ENCODE results near the gene NAA35.

Gene NAA35

DNA sequence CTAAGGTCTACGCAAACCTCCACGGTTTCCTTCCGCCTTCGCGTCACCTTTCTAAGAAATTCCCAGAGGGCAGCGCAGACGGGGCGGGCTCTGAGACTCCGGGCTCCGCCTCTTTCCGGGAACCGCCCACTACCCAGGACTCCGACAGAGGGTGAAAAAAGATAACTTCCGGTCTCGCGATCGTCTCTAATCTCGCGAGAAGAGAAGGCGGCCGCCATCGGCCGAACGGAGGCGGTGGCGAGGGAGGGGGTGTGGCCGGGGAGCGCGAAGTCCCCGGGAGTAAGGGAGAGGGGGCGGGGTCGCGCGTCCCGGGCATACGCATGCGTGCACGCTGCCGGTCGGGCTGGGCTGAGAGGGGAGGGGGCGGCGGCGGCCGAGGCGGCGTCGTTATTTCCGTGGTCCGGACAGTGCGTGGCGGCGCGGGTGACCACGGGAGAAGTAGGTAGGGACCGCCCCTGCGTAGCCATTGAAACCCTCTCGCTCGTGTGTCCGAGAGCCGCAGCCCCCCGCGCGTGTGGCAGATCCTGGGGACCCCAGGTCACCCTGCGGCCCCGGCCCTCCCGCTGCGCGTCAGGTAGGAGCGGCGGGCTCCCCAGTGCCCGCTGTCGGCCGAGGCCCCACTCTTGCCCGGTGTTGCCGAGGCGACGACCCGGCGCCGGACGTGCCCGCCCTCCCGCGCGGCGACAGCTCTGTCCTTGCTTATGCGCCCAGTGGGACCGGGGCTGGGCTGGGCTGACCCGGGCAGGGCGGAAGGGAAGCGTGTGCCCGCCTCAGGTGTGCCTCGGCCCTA, at the start of gene NAA35:
Gene NAA35 (plus strand): TSS at position 315 of the 790 bp plus-strand sequence. CDS start 1,014 bp downstream, outside the sequence.
- peak; percentile 99 for DNase-seq (ENCODE audit: low read depth)
- TF ChIP-seq, protein P1, sequence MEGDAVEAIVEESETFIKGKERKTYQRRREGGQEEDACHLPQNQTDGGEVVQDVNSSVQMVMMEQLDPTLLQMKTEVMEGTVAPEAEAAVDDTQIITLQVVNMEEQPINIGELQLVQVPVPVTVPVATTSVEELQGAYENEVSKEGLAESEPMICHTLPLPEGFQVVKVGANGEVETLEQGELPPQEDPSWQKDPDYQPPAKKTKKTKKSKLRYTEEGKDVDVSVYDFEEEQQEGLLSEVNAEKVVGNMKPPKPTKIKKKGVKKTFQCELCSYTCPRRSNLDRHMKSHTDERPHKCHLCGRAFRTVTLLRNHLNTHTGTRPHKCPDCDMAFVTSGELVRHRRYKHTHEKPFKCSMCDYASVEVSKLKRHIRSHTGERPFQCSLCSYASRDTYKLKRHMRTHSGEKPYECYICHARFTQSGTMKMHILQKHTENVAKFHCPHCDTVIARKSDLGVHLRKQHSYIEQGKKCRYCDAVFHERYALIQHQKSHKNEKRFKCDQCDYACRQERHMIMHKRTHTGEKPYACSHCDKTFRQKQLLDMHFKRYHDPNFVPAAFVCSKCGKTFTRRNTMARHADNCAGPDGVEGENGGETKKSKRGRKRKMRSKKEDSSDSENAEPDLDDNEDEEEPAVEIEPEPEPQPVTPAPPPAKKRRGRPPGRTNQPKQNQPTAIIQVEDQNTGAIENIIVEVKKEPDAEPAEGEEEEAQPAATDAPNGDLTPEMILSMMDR (IDR thresholded peaks at IDR 0.05; ENCODE audit: insufficient read depth, low read depth, low read length, missing control alignments), result no peak
- H3K4me3 ChIP-seq (ENCODE audit: low read depth, low read length), result peak within 1 kb of the TSS; percentile 77

DNA sequence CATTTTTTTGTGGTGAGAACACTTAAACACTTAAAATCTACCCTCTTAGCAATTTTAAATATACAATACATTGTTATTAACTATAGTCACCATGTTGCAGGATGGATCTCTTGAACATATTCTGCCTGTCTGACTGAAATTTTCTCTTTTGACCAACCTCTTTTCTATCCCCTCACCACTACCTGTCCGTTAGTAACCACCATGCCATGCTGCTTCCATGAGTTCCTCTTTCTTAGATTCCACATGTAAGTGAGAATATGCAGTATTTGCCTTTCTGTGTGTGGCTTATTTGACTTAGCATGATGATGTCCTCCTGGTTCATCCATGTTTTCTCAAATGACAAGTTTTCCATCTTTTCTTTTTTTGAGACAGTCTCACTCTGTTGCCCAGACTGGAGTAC, 48.5 kb upstream of the NAA35 start:
- TF ChIP-seq, protein P1 (IDR thresholded peaks at IDR 0.05; ENCODE audit: insufficient read depth, low read depth, low read length, missing control alignments), result no peak
- DNase-seq (ENCODE audit: low read depth), result no peak
- H3K4me3 ChIP-seq (ENCODE audit: low read depth, low read length), result no peak overlapping the region

DNA sequence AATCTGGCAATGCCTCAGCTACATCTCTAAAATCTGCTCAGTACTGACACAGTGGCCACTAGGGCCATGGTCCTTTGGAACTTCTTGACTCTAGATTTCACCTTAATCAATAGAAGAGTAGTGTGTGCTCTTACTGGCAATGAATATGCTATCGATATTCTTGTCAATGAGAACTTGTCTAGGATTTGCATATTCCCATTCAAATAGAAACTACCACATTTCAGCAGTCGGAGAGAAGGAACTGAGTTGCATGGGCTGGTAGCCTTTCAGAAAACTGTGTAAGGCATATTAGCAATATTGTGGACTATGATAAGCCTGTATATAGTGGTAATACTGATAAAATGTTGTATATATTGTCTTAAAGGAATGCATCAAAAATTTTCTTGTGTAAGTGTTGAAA, 45.3 kb upstream of the NAA35 start:
- TF ChIP-seq, protein P1 (IDR thresholded peaks at IDR 0.05; ENCODE audit: insufficient read depth, low read depth, low read length, missing control alignments), result no peak
- DNase-seq (ENCODE audit: low read depth), result peak; percentile 5
- H3K4me3 ChIP-seq (ENCODE audit: low read depth, low read length), result no peak overlapping the region

DNA sequence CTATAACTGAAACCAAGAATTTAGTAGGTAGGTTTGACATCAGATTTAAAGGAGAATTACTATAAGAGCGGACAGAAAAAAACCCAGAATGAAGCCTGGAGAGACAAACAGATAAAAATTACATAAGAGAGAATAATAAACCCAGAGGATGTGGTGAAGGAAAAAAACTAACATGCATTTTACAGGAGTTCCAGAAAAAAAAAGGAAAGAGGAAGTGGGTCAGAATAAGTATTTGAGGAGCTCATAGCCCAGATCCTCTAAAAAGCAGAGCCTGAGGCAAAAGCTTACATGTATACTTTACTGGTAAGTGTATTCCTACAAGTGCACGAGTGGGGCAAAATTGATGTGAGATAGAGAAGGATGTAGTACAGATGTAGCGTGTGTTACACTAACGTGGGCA, 43.1 kb upstream of the NAA35 start:
- TF ChIP-seq, protein P1 (IDR thresholded peaks at IDR 0.05; ENCODE audit: insufficient read depth, low read depth, low read length, missing control alignments), result no peak
- DNase-seq (ENCODE audit: low read depth), result no peak
- H3K4me3 ChIP-seq (ENCODE audit: low read depth, low read length), result no peak overlapping the region

DNA sequence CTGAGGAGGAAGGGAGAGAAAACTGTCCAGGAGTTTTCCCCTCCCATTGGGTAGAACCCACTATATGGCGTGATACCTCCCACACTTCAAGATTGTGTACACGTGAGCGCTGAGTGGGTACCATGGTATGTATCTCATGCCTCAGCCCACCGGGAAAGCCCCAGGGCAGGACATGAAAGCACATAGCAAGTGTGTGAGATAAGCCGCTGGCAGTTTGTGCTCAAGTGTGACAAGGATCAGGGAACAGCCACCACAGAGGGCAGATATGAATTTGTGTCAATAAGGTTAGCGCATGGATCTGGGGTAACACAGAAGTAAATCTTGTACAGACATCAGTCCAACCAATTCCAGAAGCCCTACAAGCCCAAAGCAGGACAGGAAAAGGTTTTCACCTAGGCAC, 42.6 kb upstream of the NAA35 start:
- TF ChIP-seq, protein P1 (IDR thresholded peaks at IDR 0.05; ENCODE audit: insufficient read depth, low read depth, low read length, missing control alignments), result no peak
- DNase-seq (ENCODE audit: low read depth), result no peak
- H3K4me3 ChIP-seq (ENCODE audit: low read depth, low read length), result no peak overlapping the region

DNA sequence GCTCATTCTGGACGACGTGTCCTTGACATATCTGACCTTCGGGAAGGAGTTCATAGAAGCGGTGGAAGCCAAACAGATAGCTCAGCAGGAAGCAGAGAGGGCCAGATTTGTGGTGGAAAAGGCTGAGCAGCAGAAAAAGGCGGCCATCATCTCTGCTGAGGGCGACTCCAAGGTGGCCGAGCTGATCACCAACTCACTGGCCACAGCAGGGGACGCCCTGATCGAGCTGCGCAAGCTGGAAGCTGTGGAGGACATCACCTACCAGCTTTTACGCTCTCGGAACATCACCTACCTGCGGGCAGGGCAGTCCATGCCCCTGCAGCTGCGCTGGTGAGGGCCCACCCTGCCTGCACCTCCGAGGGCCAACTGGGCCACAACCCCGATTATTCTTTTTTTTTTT, 41.6 kb upstream of the NAA35 start:
- TF ChIP-seq, protein P1 (IDR thresholded peaks at IDR 0.05; ENCODE audit: insufficient read depth, low read depth, low read length, missing control alignments), result no peak
- DNase-seq (ENCODE audit: low read depth), result no peak
- H3K4me3 ChIP-seq (ENCODE audit: low read depth, low read length), result no peak overlapping the region

Measured in GM12865 (cell line).